Lung microvascular endothelial cell (primary cell): ENCODE results near the gene MLST8. TPM values are rescaled to one million over a fixed set of nuclear protein-coding genes. Genes with fewer than 3 reads are reported as not detected.
"Not testable (repeated sequence)": the region's sequence is repeated elsewhere in the genome, so short reads cannot be mapped to it uniquely, and the experiment has no call there.

Experiments
- DNase-seq, 2 donors: peaks; one replicate each; pipeline versions ENCODE4 v3.0.0 to v3.0.0-alpha.2; 2010; ENCODE audit warnings: low read depth in 2 of 2
- total RNA-seq: library from RNA; depleted of rRNA; stranded (reverse); fragments of >200 nt; gene quantifications from 2 replicates; pipeline ENCODE4 v1.2.1, GENCODE V29; 2014

MLST8 gene
- total RNA-seq, 1 donor from 2014 or later, result 13.5 TPM

GRCh38 chr16:2231016-2231931 is 26.0 kb downstream of the MLST8 start:
- DNase-seq, result no peak

GRCh38 chr16:2232094-2232990 is 27.1 kb downstream of the MLST8 start:
- DNase-seq, result no peak

- no peak for DNase-seq
These were observed 28.0 kb downstream of the MLST8 start for GRCh38 chr16:2233046-2233775.

GRCh38 chr16:2233872-2234812 is 28.9 kb downstream of the MLST8 start:
- no peak for DNase-seq

- no peak for DNase-seq
These were observed 29.5 kb downstream of the MLST8 start for GRCh38 chr16:2234813-2235170.

- no peak for DNase-seq
These were observed 30.0 kb downstream of the MLST8 start for GRCh38 chr16:2235234-2235651.

- no peak for DNase-seq
These were observed 30.6 kb downstream of the MLST8 start for GRCh38 chr16:2235695-2236336.

GRCh38 chr16:2236337-2237101 is 31.3 kb downstream of the MLST8 start, which contains the start of gene DNASE1L2:
Gene DNASE1L2 (plus strand): TSS chr16:2236444. CDS start chr16:2236817, 373 bp downstream.
- DNase-seq, result peak in 1 of 2 donors; percentile 51

GRCh38 chr16:2237102-2237482 is 31.8 kb downstream of the MLST8 start:
- DNase-seq, result no peak

GRCh38 chr16:2237493-2238149 is 32.4 kb downstream of the MLST8 start:
- no peak for DNase-seq

GRCh38 chr16:2238150-2238837 is 33.0 kb downstream of the MLST8 start:
- DNase-seq, result no peak

- DNase-seq, result no peak
These were observed 33.8 kb downstream of the MLST8 start for GRCh38 chr16:2238838-2239675.

GRCh38 chr16:2240331-2240730 is 35.1 kb downstream of the MLST8 start:
- not testable (repeated sequence) for DNase-seq

GRCh38 chr16:2242598-2242997 is 37.3 kb downstream of the MLST8 start:
- no peak for DNase-seq

- DNase-seq, result no peak
These were observed 37.8 kb downstream of the MLST8 start for GRCh38 chr16:2243031-2243528.

- DNase-seq, result no peak
These were observed 38.5 kb downstream of the MLST8 start for GRCh38 chr16:2243781-2244180.

- DNase-seq, result no peak
These were observed 39.0 kb downstream of the MLST8 start for GRCh38 chr16:2244301-2244700.
